T-helper 1 cell (primary cell): ENCODE data around the gene SOX18.
A peak's percentile ranks its signal among the peaks of the same experiment; 100 is the strongest.
"Not testable (repeated sequence)": the region's sequence is repeated elsewhere in the genome, so short reads cannot be mapped to it uniquely, and the experiment has no call there.

Source experiments
- DNase-seq, 5 donors: peaks; one replicate each; pipeline ENCODE4 v3.0.0-alpha.2; 2012 to 2020

Gene SOX18

GRCh38 chr20:64021124-64021975 is 28.1 kb downstream of the SOX18 start:
- no peak for DNase-seq

- no peak for DNase-seq
Observed at GRCh38 chr20:64015635-64016034, 33.8 kb downstream of the SOX18 start.

- DNase-seq: not testable (repeated sequence)
Observed at GRCh38 chr20:64012385-64013154, 36.9 kb downstream of the SOX18 start.

- DNase-seq: no peak
Observed at GRCh38 chr20:64011366-64011779, 38.1 kb downstream of the SOX18 start.

GRCh38 chr20:64010711-64011237 is 38.7 kb downstream of the SOX18 start:
- DNase-seq: peak in 1 of 5 donors; percentile 30

- no peak for DNase-seq
Observed at GRCh38 chr20:64009811-64010387, 39.5 kb downstream of the SOX18 start.

GRCh38 chr20:64006902-64007301 is 42.5 kb downstream of the SOX18 start:
- no peak for DNase-seq

GRCh38 chr20:64006490-64006889 is 42.9 kb downstream of the SOX18 start:
- no peak for DNase-seq

- DNase-seq: no peak
Observed at GRCh38 chr20:64005394-64005793, 44.0 kb downstream of the SOX18 start.

GRCh38 chr20:64003960-64004725 is 45.3 kb downstream of the SOX18 start:
- DNase-seq: no peak

GRCh38 chr20:64001607-64002011 is 47.8 kb downstream of the SOX18 start:
- no peak for DNase-seq

- DNase-seq: no peak
Observed at GRCh38 chr20:64000906-64001305, 48.5 kb downstream of the SOX18 start.
